ENCODE results near the gene UBLCP1.

- TF ChIP-seq POLR2A (IDR thresholded peaks at IDR 0.05) = no peak
- TF ChIP-seq, protein P1, sequence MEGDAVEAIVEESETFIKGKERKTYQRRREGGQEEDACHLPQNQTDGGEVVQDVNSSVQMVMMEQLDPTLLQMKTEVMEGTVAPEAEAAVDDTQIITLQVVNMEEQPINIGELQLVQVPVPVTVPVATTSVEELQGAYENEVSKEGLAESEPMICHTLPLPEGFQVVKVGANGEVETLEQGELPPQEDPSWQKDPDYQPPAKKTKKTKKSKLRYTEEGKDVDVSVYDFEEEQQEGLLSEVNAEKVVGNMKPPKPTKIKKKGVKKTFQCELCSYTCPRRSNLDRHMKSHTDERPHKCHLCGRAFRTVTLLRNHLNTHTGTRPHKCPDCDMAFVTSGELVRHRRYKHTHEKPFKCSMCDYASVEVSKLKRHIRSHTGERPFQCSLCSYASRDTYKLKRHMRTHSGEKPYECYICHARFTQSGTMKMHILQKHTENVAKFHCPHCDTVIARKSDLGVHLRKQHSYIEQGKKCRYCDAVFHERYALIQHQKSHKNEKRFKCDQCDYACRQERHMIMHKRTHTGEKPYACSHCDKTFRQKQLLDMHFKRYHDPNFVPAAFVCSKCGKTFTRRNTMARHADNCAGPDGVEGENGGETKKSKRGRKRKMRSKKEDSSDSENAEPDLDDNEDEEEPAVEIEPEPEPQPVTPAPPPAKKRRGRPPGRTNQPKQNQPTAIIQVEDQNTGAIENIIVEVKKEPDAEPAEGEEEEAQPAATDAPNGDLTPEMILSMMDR (IDR thresholded peaks at IDR 0.05) = no peak
Measured at GRCh38 chr5:159227452-159227851, 35.6 kb upstream of the UBLCP1 start.
